Panc1 (cell line): ENCODE results near the gene CCDC18. TPM values are rescaled to one million over a fixed set of nuclear protein-coding genes. Genes with fewer than 3 reads are reported as not detected.
A peak's percentile ranks its signal among the peaks of the same experiment; 100 is the strongest.

Experiments used
- ATAC-seq: fragments of 200-7000 bp; cut with Tn5 transposase; 2 replicates; pipeline ENCODE4 v1.9.1; 2020; ENCODE audit warnings: mild to moderate bottlenecking, moderate library complexity
- BruUV-seq: library from RNA; stranded (reverse); fragments of 400-500 nt; replicated peaks from 2 replicates; lab custom pipeline; 2021; lab: Mats Ljungman, UMichigan
- CTCF ChIA-PET: fragments of 300-600 bp; sonication (Branson Sonifier 250); formaldehyde crosslinking; loops from one replicate; lab custom pipeline; 2022; ENCODE audit warnings: antibody characterized with exemption; lab: Charles Lee
- POLR2A ChIA-PET: fragments of 300-600 bp; sonication (Branson Sonifier 250); formaldehyde crosslinking; loops from one replicate; lab custom pipeline; 2022; ENCODE audit warnings: antibody characterized with exemption; lab: Charles Lee
- DNase-seq: peaks from one replicate; pipeline ENCODE4 v3.0.0-alpha.2; 2010; ENCODE audit warnings: low read depth, low spot score
- H3K27ac ChIP-seq: 2 replicates; pipeline ENCODE4 v1.5.1; 2011; ENCODE audit warnings: mild to moderate bottlenecking, low read length, inconsistent platforms
- H3K27me3 ChIP-seq: fragments of 200-500 bp; sonication (Bioruptor generic); 2 replicates; pipeline ENCODE4 v1.6.0; 2014; ENCODE audit warnings: low read length, inconsistent platforms; ENCODE audit not compliant: control insufficient read depth, insufficient read depth
- H3K36me3 ChIP-seq: fragments of 200-500 bp; sonication (Bioruptor generic); 2 replicates; pipeline ENCODE4 v1.5.1; 2014; ENCODE audit warnings: inconsistent platforms, mild to moderate bottlenecking, low read length, moderate library complexity; ENCODE audit not compliant: control insufficient read depth, insufficient read depth
- H3K4me1 ChIP-seq: 2 replicates; pipeline ENCODE4 v1.5.1; 2011; ENCODE audit warnings: inconsistent platforms, mild to moderate bottlenecking, low read length, moderate library complexity; ENCODE audit not compliant: control insufficient read depth, insufficient read depth
- H3K4me3 ChIP-seq, 2 experiments: 2 replicates each; pipeline ENCODE4 v1.5.1; 2011 to 2012; ENCODE audit warnings: low read depth in 2 of 2, low read length in 2 of 2, mild to moderate bottlenecking in 2 of 2, inconsistent platforms in 1 of 2, moderate library complexity in 1 of 2
- H3K9me3 ChIP-seq: fragments of 200-500 bp; sonication (Bioruptor generic); 2 replicates; pipeline ENCODE4 v1.5.1; 2014; ENCODE audit warnings: low read depth, mild to moderate bottlenecking, inconsistent platforms, low read length, moderate library complexity; ENCODE audit not compliant: control insufficient read depth, insufficient read depth
- CTCF ChIP-seq: fragments of 450-650 bp; IDR thresholded peaks from 2 replicates; pipeline ENCODE4 v1.5.1; 2017; ENCODE audit warnings: mild to moderate bottlenecking
- POLR2AphosphoS5 ChIP-seq: IDR thresholded peaks from 2 replicates; pipeline ENCODE4 v1.6.1; 2012; ENCODE audit warnings: mild to moderate bottlenecking, low read depth, low read length, moderate library complexity
- REST ChIP-seq, 2 experiments: IDR thresholded peaks; 2 replicates each; pipeline ENCODE4 v1.6.1; 2011 to 2012; ENCODE audit warnings: low read depth in 2 of 2, control low read depth in 1 of 2, low read length in 1 of 2, mild to moderate bottlenecking in 1 of 2, moderate library complexity in 1 of 2; ENCODE audit not compliant: insufficient read depth in 1 of 2
- SIN3A ChIP-seq: IDR thresholded peaks from 2 replicates; pipeline ENCODE4 v1.6.1; 2012; ENCODE audit warnings: low read depth, mild to moderate bottlenecking, low read length, moderate library complexity, borderline replicate concordance; ENCODE audit not compliant: insufficient read depth
- TCF7L2 ChIP-seq: IDR thresholded peaks from 2 replicates; pipeline ENCODE4 v1.6.1; 2011; ENCODE audit warnings: mild to moderate bottlenecking, low read depth, low read length, inconsistent platforms
- in situ Hi-C: cut with HindIII; loops from 2 replicates; pipeline ENCODE4 v1.10.0; 2016; ENCODE audit warnings: low sequenced_read_pairs, low pct_unique_long_range_greater_than_20kb
- intact Hi-C: fragments of 100-400 bp; cut with micrococcal nuclease; formaldehyde crosslinking; loops from one replicate; pipeline ENCODE4 v1.10.0; 2022; ENCODE audit not compliant: unreplicated experiment
- total RNA-seq: library from RNA; stranded (reverse); gene quantifications from one replicate; pipeline ENCODE4 v1.2.1, GENCODE V29; 2021; ENCODE audit not compliant: unreplicated experiment

CCDC18 gene
- total RNA-seq, 1 experiment from 2014 or later = 11.6 TPM

- BruUV-seq = TSS peak; percentile 9
- in situ Hi-C loops = no loop called here
- no peaks in the 10 kb centered on the region for H3K9me3 ChIP-seq
- H3K36me3 ChIP-seq = peaks cover 18% of the 10 kb centered on the region
- no peak overlapping the region for H3K4me3 ChIP-seq
- ChIA-PET POLR2A (no interaction called here), CTCF (no interaction called here)
- no peaks in the 10 kb centered on the region for H3K27me3 ChIP-seq
- H3K4me1 ChIP-seq = no peaks in the 10 kb centered on the region
- intact Hi-C loops = no loop called here
- ATAC-seq (no peak), DNase-seq (no peak)
- H3K27ac ChIP-seq = no peak overlapping the region
- no peak for TF ChIP-seq REST (IDR thresholded peaks at IDR 0.05; ENCODE audit: insufficient read depth in 1 of 2, low read depth in 2 of 2, low read length in 1 of 2)
- no peak for TF ChIP-seq SIN3A
- TF ChIP-seq TCF7L2 = no peak
- TF ChIP-seq POLR2AphosphoS5 = no peak
- no peak for TF ChIP-seq CTCF
Measured at GRCh38 chr1:93152835-93153234, 27.7 kb upstream of the CCDC18 start.

GRCh38 chr1:93154898-93155297, 25.6 kb upstream of the CCDC18 start:
- no TSS peak for BruUV-seq

More at GRCh38 chr1:93154898-93155297, 25.6 kb upstream of the CCDC18 start:
- ChIA-PET CTCF (no interaction called here), POLR2A (no interaction called here)
- H3K36me3 ChIP-seq = peaks cover 20% of the 10 kb centered on the region
- no peak overlapping the region for H3K4me3 ChIP-seq
- no peaks in the 10 kb centered on the region for H3K9me3 ChIP-seq
- TF ChIP-seq TCF7L2 (no peak), POLR2AphosphoS5 (no peak), REST (IDR thresholded peaks at IDR 0.05; ENCODE audit: insufficient read depth in 1 of 2, low read depth in 2 of 2, low read length in 1 of 2) (no peak)
- DNase-seq = no peak
- H3K27me3 ChIP-seq = no peaks in the 10 kb centered on the region
- H3K27ac ChIP-seq = no peak overlapping the region
- intact Hi-C loops (no loop called here), in situ Hi-C loops (no loop called here)
- no peak for ATAC-seq
- no peaks in the 10 kb centered on the region for H3K4me1 ChIP-seq
